HCT116 (cell line): ENCODE data around the gene ZNF319. TPM values are rescaled to one million over a fixed set of nuclear protein-coding genes. Genes with fewer than 3 reads are reported as not detected.

Source experiments
- ATAC-seq: fragments of 200-7000 bp; cut with Tn5 transposase; 2 replicates; pipeline ENCODE4 v1.9.1; 2020; ENCODE audit warnings: mild to moderate bottlenecking, moderate library complexity
- BruUV-seq: library from RNA; stranded (reverse); fragments of 400-500 nt; replicated peaks from 2 replicates; lab custom pipeline; 2021; lab: Mats Ljungman, UMichigan
- CTCF ChIA-PET: fragments of 300-600 bp; sonication (Branson Sonifier 250); formaldehyde crosslinking; loops from one replicate; lab custom pipeline; 2021; ENCODE audit warnings: antibody characterized with exemption; lab: Charles Lee
- POLR2A ChIA-PET: fragments of 300-600, 350-600 bp; sonication (Branson Sonifier 250); formaldehyde crosslinking; loops from one replicate; lab custom pipeline; 2021; ENCODE audit warnings: antibody characterized with exemption; lab: Charles Lee
- RAD21 ChIA-PET, 2 experiments: fragments of 300-600 bp; sonication (Branson Sonifier 250); formaldehyde crosslinking; loops; one replicate each; lab custom pipeline; 2023; ENCODE audit warnings: low total read pairs in 2 of 2; ENCODE audit not compliant: uncharacterized antibody in 2 of 2, unreplicated experiment in 2 of 2, low non-redundant PET in 1 of 2; lab: Charles Lee
- DNase-seq: peaks from one replicate; pipeline ENCODE4 v3.0.0-alpha.2; 2010; ENCODE audit warnings: low read depth, low spot score
- H2AFZ ChIP-seq: fragments of 200-600 bp; shearing (Covaris generic), sonication (generic); 2 replicates; pipeline ENCODE4 v1.6.1; 2017; ENCODE audit warnings: low read depth, mixed run types, mixed read lengths, antibody characterized with exemption, low read length; ENCODE audit not compliant: poor library complexity, severe bottlenecking
- H3K27ac ChIP-seq: 2 replicates; pipeline ENCODE4 v1.5.1; 2012; ENCODE audit warnings: low read depth, low read length
- H3K27me3 ChIP-seq: fragments of 200-600 bp; sonication (generic); 2 replicates; pipeline ENCODE4 v1.6.1; 2016; ENCODE audit warnings: mixed run types, low read length, mixed read lengths; ENCODE audit not compliant: insufficient read depth
- H3K36me3 ChIP-seq, 2 experiments: fragments of 200-500 bp in 1 of 2; fragments of 200-600 bp in 1 of 2; sonication (Bioruptor generic) in 1 of 2; sonication (generic) in 1 of 2; 2 replicates each; pipeline versions ENCODE4 v1.5.1 to v1.6.1; 2014 to 2016; ENCODE audit warnings: low read length in 2 of 2, inconsistent platforms in 1 of 2, mixed read lengths in 1 of 2, mixed run types in 1 of 2; ENCODE audit not compliant: insufficient read depth in 2 of 2, control insufficient read depth in 1 of 2
- H3K4me1 ChIP-seq, 2 experiments: fragments of 200-600 bp in 1 of 2; sonication (generic) in 1 of 2; 2 replicates each; pipeline versions ENCODE4 v1.5.1 to v1.6.1; 2012 to 2017; ENCODE audit warnings: low read length in 2 of 2, inconsistent platforms in 1 of 2, mild to moderate bottlenecking in 1 of 2, mixed read lengths in 1 of 2, mixed run types in 1 of 2, moderate library complexity in 1 of 2; ENCODE audit not compliant: insufficient read depth in 2 of 2, control insufficient read depth in 1 of 2
- H3K4me2 ChIP-seq: fragments of 200-600 bp; sonication (generic); 2 replicates; pipeline ENCODE4 v1.6.1; 2017; ENCODE audit warnings: mixed run types, low read length, mixed read lengths
- H3K4me3 ChIP-seq, 2 experiments: fragments of 200-600 bp in 1 of 2; sonication (generic) in 1 of 2; replicated peaks in 1 of 2; 2 replicates each; pipeline ENCODE4 v1.5.1; 2011 to 2016; ENCODE audit warnings: low read length in 2 of 2, control low read depth in 1 of 2, low read depth in 1 of 2, mild to moderate bottlenecking in 1 of 2, mixed read lengths in 1 of 2, mixed run types in 1 of 2
- H3K79me2 ChIP-seq: fragments of 200-600 bp; sonication (generic); 2 replicates; pipeline ENCODE4 v1.6.1; 2017; ENCODE audit warnings: mild to moderate bottlenecking, mixed run types, low read length, moderate library complexity, mixed read lengths; ENCODE audit not compliant: insufficient read depth
- H3K9ac ChIP-seq: fragments of 200-600 bp; sonication (generic); 2 replicates; pipeline ENCODE4 v1.6.1; 2016; ENCODE audit warnings: low read length, mixed read lengths
- H3K9me2 ChIP-seq: fragments of 200-600 bp; sonication (generic), shearing (Covaris generic); 2 replicates; pipeline ENCODE4 v1.6.1; 2017; ENCODE audit warnings: mixed run types, mild to moderate bottlenecking, moderate library complexity; ENCODE audit not compliant: insufficient read depth
- H3K9me3 ChIP-seq, 2 experiments: fragments of 200-500 bp in 1 of 2; fragments of 200-600 bp in 1 of 2; sonication (Bioruptor generic) in 1 of 2; sonication (generic) in 1 of 2; 2 replicates each; pipeline ENCODE4 v1.6.1; 2014 to 2017; ENCODE audit warnings: low read length in 2 of 2, mixed read lengths in 2 of 2, inconsistent platforms in 1 of 2, low read depth in 1 of 2, mild to moderate bottlenecking in 1 of 2, mixed run types in 1 of 2, moderate library complexity in 1 of 2; ENCODE audit not compliant: control insufficient read depth in 1 of 2, insufficient read depth in 1 of 2
- H4K20me1 ChIP-seq: fragments of 200-600 bp; sonication (generic), shearing (Covaris generic); 2 replicates; pipeline ENCODE4 v1.6.1; 2017; ENCODE audit warnings: mixed run types, mild to moderate bottlenecking, moderate library complexity; ENCODE audit not compliant: insufficient read depth
- CBX3 ChIP-seq: IDR thresholded peaks from 2 replicates; pipeline ENCODE4 v1.6.1; 2012; ENCODE audit warnings: low read depth
- CEBPB ChIP-seq: IDR thresholded peaks from 2 replicates; pipeline ENCODE4 v1.6.1; 2012; ENCODE audit warnings: low read depth
- EGR1 ChIP-seq: IDR thresholded peaks from 2 replicates; pipeline ENCODE4 v1.6.1; 2012; ENCODE audit warnings: low read depth
- ELF1 ChIP-seq: IDR thresholded peaks from 2 replicates; pipeline ENCODE4 v1.6.1; 2012; ENCODE audit warnings: low read depth, borderline replicate concordance
- EZH2phosphoT487 ChIP-seq: fragments of 200-600 bp; IDR thresholded peaks from 2 replicates; pipeline ENCODE4 v1.6.1; 2018; ENCODE audit warnings: antibody characterized with exemption, borderline replicate concordance
- FOSL1 ChIP-seq: IDR thresholded peaks from 2 replicates; pipeline ENCODE4 v1.6.1; 2012; ENCODE audit warnings: low read depth
- POLR2AphosphoS5 ChIP-seq: IDR thresholded peaks from 2 replicates; pipeline ENCODE4 v1.6.1; 2011; ENCODE audit warnings: mild to moderate bottlenecking, low read depth, low read length, moderate library complexity
- RAD21 ChIP-seq: IDR thresholded peaks from 2 replicates; pipeline ENCODE4 v1.6.1; 2012; ENCODE audit warnings: low read depth, mild to moderate bottlenecking
- SP1 ChIP-seq: IDR thresholded peaks from 2 replicates; pipeline ENCODE4 v1.6.1; 2012; ENCODE audit warnings: low read depth
- ZNF274 ChIP-seq: fragments of 200-500 bp; sonication (Bioruptor generic); IDR thresholded peaks from 2 replicates; pipeline ENCODE4 v1.6.1; 2014; ENCODE audit warnings: mild to moderate bottlenecking, low read depth, low read length, inconsistent platforms
- intact Hi-C: fragments of 100-400 bp; cut with micrococcal nuclease; formaldehyde crosslinking; loops from 2 replicates; pipeline ENCODE4 v1.10.0; 2022
- total RNA-seq: library from RNA; stranded (reverse); gene quantifications from one replicate; pipeline ENCODE4 v1.2.1, GENCODE V29; 2021; ENCODE audit not compliant: unreplicated experiment
- TF ChIP-seq, protein P1 (sequence below): IDR thresholded peaks from 2 replicates; pipeline ENCODE4 v1.6.1; 2011; ENCODE audit warnings: mild to moderate bottlenecking, low read length, moderate library complexity; ENCODE audit not compliant: insufficient replicate concordance; ENCODE audit errors: extremely low read depth
- TF ChIP-seq, protein P2 (sequence below): IDR thresholded peaks from 2 replicates; pipeline ENCODE4 v1.6.1; 2012; ENCODE audit warnings: low read depth
- TF ChIP-seq, protein P3 (sequence below), 3 experiments: fragments of 200-600 bp in 1 of 3; sonication (generic) in 1 of 3; IDR thresholded peaks in 2 of 3; conservative IDR thresholded peaks in 1 of 3; 2 replicates each; pipeline ENCODE4 v1.5.1; 2012 to 2017; ENCODE audit warnings: low read depth in 2 of 3, low read length in 2 of 3, antibody characterized with exemption in 1 of 3, borderline replicate concordance in 1 of 3, control low read depth in 1 of 3, mild to moderate bottlenecking in 1 of 3, mixed read lengths in 1 of 3, mixed run types in 1 of 3, moderate library complexity in 1 of 3; ENCODE audit not compliant: insufficient read depth in 1 of 3
- TF ChIP-seq, protein P4 (sequence below): IDR thresholded peaks from 2 replicates; pipeline ENCODE4 v1.6.1; 2012

ZNF319 gene
- total RNA-seq, 1 experiment from 2014 or later = 7.1 TPM

DNA sequence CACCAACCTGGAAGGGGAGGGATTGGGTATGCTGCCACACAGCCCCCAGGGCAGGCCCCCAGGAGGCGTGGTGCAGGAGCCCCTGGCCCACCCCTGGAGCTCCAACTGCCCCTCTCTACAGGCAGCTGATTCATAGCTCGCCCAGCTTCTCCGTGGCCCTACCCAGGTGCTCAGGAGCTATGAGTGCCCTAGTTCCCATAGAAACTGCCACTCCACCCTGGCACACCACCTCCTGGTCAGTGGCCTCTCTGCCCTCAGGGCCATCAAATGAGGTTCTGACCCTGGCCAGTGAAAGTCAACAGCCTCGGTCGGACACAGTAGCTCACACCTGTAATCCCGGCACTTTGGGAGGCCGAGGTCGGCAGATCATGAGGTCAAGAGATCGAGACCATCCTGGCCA, 47.6 kb downstream of the ZNF319 start:
- Histone ChIP-seq H3K9me2 (no peaks in the 10 kb centered on the region), H3K79me2 (no peaks in the 10 kb centered on the region), H3K9me3 (no peaks in the 10 kb centered on the region), H3K4me3 (no peak overlapping the region), H2AFZ (no peak overlapping the region), H3K4me1 (no peaks in the 10 kb centered on the region; a peak in 2 of 4 replicates), H3K27me3 (no peaks in the 10 kb centered on the region)
- TF ChIP-seq, protein P1, sequence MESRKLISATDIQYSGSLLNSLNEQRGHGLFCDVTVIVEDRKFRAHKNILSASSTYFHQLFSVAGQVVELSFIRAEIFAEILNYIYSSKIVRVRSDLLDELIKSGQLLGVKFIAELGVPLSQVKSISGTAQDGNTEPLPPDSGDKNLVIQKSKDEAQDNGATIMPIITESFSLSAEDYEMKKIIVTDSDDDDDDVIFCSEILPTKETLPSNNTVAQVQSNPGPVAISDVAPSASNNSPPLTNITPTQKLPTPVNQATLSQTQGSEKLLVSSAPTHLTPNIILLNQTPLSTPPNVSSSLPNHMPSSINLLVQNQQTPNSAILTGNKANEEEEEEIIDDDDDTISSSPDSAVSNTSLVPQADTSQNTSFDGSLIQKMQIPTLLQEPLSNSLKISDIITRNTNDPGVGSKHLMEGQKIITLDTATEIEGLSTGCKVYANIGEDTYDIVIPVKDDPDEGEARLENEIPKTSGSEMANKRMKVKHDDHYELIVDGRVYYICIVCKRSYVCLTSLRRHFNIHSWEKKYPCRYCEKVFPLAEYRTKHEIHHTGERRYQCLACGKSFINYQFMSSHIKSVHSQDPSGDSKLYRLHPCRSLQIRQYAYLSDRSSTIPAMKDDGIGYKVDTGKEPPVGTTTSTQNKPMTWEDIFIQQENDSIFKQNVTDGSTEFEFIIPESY = no peak
- TF ChIP-seq RAD21 (no peak), ELF1 (no peak), CEBPB (no peak), FOSL1 (no peak), EZH2phosphoT487 (no peak), CBX3 (no peak), EGR1 (no peak), SP1 (no peak), ZNF274 (no peak), POLR2AphosphoS5 (no peak)
- TF ChIP-seq, protein P2, sequence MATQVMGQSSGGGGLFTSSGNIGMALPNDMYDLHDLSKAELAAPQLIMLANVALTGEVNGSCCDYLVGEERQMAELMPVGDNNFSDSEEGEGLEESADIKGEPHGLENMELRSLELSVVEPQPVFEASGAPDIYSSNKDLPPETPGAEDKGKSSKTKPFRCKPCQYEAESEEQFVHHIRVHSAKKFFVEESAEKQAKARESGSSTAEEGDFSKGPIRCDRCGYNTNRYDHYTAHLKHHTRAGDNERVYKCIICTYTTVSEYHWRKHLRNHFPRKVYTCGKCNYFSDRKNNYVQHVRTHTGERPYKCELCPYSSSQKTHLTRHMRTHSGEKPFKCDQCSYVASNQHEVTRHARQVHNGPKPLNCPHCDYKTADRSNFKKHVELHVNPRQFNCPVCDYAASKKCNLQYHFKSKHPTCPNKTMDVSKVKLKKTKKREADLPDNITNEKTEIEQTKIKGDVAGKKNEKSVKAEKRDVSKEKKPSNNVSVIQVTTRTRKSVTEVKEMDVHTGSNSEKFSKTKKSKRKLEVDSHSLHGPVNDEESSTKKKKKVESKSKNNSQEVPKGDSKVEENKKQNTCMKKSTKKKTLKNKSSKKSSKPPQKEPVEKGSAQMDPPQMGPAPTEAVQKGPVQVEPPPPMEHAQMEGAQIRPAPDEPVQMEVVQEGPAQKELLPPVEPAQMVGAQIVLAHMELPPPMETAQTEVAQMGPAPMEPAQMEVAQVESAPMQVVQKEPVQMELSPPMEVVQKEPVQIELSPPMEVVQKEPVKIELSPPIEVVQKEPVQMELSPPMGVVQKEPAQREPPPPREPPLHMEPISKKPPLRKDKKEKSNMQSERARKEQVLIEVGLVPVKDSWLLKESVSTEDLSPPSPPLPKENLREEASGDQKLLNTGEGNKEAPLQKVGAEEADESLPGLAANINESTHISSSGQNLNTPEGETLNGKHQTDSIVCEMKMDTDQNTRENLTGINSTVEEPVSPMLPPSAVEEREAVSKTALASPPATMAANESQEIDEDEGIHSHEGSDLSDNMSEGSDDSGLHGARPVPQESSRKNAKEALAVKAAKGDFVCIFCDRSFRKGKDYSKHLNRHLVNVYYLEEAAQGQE = no peak
- TF ChIP-seq, protein P3, sequence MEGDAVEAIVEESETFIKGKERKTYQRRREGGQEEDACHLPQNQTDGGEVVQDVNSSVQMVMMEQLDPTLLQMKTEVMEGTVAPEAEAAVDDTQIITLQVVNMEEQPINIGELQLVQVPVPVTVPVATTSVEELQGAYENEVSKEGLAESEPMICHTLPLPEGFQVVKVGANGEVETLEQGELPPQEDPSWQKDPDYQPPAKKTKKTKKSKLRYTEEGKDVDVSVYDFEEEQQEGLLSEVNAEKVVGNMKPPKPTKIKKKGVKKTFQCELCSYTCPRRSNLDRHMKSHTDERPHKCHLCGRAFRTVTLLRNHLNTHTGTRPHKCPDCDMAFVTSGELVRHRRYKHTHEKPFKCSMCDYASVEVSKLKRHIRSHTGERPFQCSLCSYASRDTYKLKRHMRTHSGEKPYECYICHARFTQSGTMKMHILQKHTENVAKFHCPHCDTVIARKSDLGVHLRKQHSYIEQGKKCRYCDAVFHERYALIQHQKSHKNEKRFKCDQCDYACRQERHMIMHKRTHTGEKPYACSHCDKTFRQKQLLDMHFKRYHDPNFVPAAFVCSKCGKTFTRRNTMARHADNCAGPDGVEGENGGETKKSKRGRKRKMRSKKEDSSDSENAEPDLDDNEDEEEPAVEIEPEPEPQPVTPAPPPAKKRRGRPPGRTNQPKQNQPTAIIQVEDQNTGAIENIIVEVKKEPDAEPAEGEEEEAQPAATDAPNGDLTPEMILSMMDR (IDR thresholded peaks at IDR 0.05 in 2 of 3, conservative IDR thresholded peaks at IDR 0.05 in 1 of 3; ENCODE audit: borderline replicate concordance in 1 of 3, insufficient read depth in 1 of 3, low read depth in 2 of 3, low read length in 2 of 3) = no peak
- TF ChIP-seq, protein P4, sequence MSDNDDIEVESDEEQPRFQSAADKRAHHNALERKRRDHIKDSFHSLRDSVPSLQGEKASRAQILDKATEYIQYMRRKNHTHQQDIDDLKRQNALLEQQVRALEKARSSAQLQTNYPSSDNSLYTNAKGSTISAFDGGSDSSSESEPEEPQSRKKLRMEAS = no peak
- TF ChIP-seq, all 23 proteins: peak for 0
- ChIA-PET POLR2A (no interaction called here), RAD21 (no interaction called here), CTCF (no interaction called here)
- no peaks in the 10 kb centered on the region for H3K36me3 ChIP-seq
- H3K27ac ChIP-seq = no peak overlapping the region
- H4K20me1 ChIP-seq = no peaks in the 10 kb centered on the region
- intact Hi-C loops = no loop called here
- H3K9ac ChIP-seq = no peak overlapping the region
- H3K4me2 ChIP-seq = no peak overlapping the region
- ATAC-seq = no peak
- BruUV-seq = no TSS peak
- DNase-seq = no peak
